CD4-positive, alpha-beta T cell treated with Interleukin-4 for 4 hours (primary cell): ENCODE measurements around the gene POLR1G.

Experiments
- DNase-seq: peaks from one replicate; pipeline ENCODE4 v3.0.0-alpha.2; 2020

The POLR1G gene, protein sequence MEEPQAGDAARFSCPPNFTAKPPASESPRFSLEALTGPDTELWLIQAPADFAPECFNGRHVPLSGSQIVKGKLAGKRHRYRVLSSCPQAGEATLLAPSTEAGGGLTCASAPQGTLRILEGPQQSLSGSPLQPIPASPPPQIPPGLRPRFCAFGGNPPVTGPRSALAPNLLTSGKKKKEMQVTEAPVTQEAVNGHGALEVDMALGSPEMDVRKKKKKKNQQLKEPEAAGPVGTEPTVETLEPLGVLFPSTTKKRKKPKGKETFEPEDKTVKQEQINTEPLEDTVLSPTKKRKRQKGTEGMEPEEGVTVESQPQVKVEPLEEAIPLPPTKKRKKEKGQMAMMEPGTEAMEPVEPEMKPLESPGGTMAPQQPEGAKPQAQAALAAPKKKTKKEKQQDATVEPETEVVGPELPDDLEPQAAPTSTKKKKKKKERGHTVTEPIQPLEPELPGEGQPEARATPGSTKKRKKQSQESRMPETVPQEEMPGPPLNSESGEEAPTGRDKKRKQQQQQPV

GRCh38 chr19:45406226-45407090 is at the start of gene POLR1G:
TSS of gene POLR1G (plus strand) at chr19:45406644. CDS start at chr19:45406697, 53 bp downstream.
- peak; percentile 78 for DNase-seq

DNA sequence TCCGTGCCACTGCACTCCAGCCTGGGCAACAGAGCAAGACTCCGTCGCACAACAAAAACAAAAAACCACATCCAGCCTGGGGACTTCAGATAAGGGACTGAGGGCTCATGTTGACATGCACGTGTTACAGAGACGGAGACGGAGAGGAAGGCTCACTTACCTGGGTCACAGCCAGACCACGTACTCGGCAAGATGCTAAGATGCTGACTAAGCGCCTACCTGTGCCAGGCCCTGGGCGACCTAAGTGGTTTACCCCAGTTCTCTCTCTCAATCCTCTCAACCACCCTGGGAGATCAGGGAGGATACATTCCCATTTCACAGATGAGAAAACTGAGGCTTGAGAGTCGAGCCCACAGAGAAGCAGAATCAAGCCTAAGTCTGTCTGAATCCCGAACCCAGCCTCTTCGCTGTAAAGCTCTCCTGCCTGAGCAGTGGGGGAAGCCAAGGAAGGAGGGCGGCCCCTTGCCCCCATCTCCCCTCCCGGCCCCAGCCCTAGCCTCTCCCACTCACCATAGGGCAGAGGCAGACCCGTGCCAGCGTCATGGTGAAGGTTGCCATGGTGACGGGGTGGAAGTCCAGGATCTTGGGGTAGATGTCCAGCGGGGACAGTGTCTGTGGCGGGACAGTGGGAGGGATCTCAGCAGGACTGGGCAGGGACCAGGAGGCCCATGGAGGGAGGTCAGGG is 49.5 kb upstream of the POLR1G start:
- no peak for DNase-seq

DNA sequence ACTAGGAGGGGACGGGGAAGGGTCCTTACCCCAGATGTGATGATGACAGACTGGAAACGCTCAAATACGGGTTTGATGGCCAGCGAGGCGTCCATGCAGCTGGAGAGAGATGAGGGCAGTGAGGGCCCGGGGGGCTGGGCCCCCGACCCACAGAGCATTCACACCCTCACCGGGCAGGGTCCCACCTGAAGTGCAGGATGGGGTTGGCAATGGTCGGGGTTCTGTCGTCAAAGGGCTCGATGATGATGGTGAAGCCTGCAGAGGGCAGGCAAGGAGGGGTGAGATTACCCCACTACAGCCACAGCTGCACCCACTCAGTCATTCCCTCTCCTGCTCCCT is 49.0 kb upstream of the POLR1G start:
- no peak for DNase-seq

DNA sequence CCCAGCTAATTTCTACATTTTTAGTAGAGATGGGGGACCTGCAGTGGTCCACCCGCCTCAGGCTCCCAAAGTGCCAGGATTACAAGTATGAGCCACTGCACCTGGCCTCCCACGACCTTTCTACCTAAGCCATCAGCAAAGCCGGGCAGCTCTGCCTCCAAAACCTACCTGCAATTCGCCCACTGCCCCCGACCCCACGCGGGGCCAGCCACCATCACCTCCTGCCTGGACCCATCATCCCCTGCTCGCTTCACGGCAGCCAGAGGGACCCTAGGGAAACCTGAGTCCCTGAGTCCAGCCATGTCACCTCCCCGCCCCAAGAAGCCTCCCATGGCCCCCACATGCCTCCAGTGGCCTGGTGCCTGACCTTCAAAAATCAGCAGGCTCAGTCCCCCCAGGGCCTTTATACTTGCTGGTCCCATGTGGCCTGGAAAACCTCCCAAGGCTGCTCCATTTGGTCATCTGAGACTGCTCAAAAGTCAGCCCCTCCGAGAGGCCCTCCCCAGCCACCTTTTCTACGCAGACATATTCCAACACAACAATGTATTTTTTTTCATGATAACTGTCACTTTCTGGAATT is 48.1 kb upstream of the POLR1G start:
- no peak for DNase-seq

DNA sequence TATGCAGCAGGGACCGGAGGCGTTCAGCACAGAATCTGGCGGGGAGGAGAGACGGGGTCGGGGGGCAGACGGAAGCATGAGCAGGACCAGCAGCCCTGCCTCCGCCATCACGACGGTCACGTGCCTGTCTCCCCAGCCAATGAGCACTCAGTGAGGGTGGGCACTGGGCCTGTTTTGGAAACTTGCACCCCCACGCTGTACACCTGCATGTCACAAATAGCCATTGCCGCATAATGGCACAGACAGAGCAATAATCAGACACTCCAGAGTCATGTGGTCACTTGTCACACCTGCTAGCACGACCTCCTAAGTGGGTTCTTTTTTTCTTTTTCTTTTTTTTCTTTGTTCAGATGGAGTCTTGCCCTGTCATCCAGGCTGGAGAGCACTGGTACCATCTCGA is 44.8 kb upstream of the POLR1G start:
- DNase-seq, result no peak

- DNase-seq, result no peak
Measured at GRCh38 chr19:45362291-45362690, 44.2 kb upstream of the POLR1G start.

GRCh38 chr19:45363861-45364459 is 42.5 kb upstream of the POLR1G start:
- no peak for DNase-seq

DNA sequence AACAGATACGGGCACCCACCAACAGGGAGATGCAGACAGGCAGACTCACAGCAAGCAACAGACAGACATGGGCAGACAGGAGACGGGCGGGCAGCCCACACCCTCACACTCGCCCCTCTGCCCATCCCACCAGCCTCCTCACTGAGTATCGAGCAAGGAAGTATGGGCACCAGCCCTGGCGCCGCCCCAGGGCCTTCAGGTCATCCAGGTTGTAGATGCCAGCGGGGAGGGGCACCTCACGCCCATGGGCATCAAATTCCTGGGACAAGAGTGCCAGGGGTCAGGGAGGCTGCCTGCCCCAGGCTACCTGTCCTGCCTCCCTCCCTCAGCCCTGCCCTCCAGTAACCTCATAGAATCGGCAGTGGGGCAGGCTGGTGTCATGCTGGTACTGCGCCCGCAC is 41.7 kb upstream of the POLR1G start:
- no peak for DNase-seq

DNA sequence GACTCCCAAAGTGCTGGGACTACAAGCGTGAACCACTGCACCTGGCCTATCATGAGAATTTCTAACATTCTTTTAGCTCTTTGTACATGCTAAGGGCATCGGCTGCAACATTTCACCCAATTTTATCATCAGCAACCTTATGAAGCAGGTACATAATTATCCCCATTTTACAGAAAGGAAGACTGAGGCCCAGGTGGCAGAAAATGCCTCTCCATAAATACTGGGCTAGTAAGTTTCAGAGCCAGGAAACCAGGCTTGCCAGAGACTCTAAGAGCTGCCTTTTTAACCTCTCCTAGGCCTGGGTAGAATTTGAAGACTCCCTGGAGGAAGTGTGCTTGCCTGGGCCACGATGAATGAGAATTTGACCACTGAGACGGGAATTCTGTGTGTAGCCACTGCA is 38.3 kb upstream of the POLR1G start:
- no peak for DNase-seq

DNA sequence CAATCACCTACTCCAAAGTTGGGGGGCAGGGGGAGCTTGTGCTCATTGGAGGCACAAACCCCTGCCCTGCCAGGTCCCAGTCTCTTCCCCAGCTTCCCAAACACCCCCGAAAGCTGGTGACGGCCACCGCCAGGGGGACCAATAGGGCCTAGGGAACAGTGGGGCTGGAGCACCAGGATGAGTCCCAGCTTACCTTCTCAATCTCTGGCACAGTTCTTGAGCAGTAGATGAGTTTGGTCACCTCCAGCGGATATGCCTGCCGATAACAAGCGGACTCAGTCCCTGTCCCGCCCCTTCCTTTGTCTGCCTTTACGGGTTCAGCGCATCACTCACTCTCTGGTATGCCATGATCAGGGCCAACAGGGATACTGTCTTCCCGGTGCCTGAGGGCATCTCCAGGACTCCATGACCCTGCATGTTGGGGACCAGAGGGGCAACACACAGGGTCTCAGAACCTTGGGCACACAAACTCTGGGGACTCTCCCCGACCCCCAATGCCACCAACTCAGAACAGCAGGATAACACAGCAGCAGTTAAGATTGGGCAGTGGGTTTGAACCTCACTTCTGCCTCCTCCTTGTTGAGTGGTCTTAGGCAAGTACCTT is 37.6 kb upstream of the POLR1G start:
- DNase-seq, result no peak

- DNase-seq, result peak; percentile 100
Measured at GRCh38 chr19:45370410-45371204, 35.8 kb upstream of the POLR1G start, which contains the start of gene ERCC2. TSS of gene ERCC2 (minus strand) at chr19:45370573. CDS start at chr19:45370540, 33 bp downstream.

DNA sequence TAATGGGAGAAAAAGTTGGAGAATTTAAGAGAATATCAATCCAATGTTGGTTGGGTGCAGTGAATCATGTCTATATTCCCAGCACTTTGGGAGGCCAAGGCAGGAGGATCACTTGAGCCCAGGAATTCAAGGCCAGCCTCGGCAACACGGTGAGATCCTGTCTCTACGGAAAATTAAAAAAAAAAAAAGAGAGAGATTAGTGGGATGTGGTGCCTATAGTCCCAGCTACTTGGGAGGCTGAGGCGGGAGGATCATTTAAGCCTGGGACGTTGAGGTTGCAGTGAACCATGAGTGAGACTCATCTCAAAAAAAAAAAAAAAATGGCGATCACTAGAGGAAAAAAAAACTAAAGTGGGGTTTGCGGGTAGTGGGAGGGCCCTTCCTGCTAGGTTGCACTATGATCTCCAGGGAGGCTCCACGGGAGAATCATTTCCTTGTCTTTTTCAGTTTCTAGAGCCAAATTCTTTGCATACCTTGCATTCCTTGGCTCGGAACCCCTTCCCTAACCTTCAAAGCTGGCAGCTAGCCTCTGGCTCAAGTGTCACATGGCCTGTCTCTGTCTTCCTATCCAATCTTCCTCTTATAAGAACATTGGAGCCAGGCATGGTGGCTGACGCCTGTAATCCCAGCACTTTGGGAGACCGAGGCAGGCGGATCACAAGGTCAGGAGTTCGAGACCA is 30.3 kb upstream of the POLR1G start:
- DNase-seq, result no peak

DNA sequence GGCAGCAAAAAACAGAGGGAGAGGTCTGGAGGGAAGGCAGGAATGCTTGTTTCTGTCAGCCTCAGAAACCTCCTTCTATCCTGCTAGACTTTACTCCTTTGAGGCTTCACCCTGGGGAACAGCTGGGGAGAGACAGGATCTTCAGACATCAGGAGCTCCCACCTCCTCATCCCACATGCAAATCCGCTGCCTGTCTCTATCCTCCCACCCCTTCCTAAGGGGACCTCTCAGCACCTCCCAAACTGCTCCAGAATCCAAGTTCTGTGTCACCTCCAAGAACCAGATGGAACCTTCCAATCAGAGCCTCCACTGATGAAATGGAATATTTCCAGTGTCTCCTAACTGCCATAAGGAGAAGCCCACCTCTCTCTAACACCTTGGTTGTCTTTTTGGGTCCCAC is 26.3 kb upstream of the POLR1G start:
- DNase-seq, result no peak

DNA sequence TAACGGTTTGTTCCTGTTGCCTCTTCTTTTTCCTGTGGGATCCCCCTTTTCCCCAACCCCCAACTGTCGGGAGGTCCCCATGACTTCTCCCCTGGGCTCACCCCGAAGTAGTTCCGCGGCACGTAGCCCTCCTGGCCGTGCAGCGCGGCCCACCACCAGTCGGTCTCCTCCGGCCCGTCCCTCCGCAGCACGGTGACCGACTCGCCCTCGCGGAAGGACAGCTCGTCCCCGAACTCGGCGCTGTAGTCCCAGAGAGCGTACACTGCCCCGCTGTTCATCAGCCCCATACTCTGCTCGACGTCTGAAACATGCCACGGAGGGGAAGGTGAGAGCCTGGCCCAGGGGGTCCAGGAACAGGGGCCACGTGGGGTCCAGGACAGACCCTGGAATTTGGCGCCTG is 24.0 kb upstream of the POLR1G start:
- DNase-seq, result no peak

DNA sequence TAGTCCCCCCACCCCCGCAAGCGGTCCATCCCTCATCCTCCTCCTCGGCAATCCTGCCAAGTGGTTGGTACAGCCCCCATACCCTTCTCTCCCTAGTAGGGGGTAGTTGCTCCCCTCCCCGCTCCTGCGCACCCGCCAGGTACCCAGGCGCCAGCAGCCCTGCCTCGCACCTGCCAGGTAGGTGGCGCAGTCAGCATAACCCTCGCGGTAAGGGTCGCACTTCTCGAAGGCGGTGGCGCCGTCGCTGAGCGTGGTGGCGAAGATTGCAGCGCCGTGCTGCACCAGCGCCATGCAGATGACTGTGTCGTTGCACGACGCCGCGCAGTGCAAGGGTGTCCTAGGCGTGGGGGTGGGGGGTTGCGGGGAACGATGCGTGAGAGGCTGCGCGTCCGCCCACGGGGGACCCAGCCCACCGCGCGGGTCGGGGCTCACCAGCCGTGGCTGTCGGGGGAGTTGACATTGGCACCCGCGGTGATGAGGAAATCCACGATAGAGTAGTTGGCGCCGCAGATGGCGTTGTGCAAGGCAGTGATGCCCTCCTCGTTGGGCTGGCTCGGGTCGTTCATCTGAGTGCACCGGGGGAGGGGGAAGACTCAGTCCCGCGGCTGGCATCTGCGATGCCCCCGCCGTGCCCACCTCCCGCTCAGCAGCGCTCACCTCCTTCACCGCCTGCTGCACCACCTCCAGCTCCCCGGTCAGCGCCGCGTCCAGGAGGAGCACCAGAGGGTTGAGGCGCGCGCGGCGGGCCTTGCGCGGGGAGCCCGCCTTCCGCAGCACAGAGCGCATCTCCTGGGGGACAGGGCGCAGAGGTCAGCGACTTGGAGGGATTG is 20.8 kb upstream of the POLR1G start:
- DNase-seq, result no peak

GRCh38 chr19:45391346-45391745 is 15.1 kb upstream of the POLR1G start:
- no peak for DNase-seq

DNA sequence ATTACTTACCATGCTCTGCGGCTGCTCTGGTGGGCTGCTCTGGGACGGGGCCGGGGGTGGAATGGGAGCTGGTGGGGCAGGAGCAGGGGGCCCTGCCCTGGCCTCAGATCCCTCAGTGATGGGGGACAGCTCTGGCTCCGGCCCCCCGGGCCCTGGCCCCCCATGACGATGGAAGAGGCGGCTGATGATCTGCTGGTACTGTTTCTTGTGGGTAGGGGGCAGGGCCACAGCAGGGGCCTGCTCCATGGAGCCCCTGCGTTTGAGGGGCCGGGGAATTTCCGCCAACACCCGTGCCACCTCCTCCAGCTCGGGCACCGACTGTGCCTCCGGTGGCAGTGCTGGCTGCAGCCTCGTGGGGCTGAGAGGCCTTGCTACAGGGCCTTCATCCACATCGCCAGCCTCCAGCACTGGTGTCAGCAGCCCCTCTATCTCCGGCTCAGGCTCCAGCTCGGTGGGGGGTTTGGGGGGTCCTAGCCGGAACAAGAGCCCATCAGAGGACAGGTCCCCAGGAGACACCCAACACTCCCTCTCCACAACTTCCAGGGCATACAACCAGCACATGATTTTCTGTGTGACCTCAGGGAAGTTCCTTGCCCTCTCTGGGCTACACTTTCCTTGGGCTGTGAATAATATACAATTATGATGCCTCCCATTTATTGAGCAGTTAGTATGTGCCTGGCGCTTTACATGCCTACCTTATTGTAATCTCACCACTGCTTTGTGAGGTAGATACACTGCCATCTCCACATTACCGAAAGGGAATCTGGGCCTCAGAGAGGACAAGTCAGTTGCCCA is 14.4 kb upstream of the POLR1G start:
- no peak for DNase-seq

DNA sequence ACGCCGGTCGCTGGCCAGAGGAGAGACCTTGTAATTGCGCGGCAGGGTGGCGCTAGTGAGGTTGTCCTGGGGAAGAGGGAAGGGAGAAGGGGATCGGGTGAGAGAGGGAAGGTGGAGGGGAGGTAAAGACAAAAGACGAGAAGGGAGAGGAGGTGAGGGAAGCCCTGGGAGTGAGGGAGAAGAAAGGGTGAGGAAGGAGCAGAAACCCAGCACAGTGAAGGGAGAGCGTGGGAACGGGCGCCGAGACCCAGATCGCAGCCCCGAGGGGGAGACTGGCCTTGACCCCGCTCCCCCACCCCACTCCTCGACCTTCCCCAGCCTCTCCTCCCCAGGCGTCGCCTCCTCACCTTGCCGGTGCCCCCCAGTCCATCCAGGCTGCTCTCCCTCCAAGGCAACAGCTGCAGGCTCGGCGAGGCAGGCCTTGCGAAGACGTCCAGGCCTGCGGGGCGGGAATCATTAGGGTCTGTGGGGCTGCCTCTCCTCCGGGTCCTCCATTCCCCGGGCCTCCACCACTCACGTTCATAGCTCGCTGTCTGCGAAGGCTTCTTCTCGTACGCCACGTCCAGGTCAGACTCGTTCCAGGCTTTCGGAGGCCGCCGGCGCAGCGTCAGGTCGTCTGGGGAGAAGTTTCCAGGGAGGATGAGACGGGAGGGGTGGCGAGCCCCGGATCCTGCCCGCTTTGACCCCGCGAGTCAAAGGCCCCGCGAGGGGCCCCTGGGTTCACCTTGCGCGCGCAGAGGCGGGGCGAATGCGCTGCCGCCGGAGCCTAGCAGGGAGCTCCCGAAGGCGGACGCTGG is 10.4 kb upstream of the POLR1G start:
- no peak for DNase-seq
